HL-60 (cell line): ENCODE measurements around the gene TBX15.

ENCODE experiments used
- DNase-seq, 2 experiments: peaks; one replicate each; pipeline ENCODE4 v3.0.0-alpha.2; 2010 to 2020; ENCODE audit warnings: low read depth in 1 of 2, low spot score in 1 of 2
- H3K27ac ChIP-seq: fragments of 250-450 bp; sonication (Bioruptor Pico); replicated peaks from 2 replicates; pipeline ENCODE4 v1.5.1; 2020; ENCODE audit warnings: mild to moderate bottlenecking, moderate library complexity
- H3K27me3 ChIP-seq: fragments of 250-450 bp; sonication (Bioruptor Pico); 2 replicates; pipeline ENCODE4 v1.5.1; 2021; ENCODE audit warnings: mild to moderate bottlenecking, moderate library complexity; ENCODE audit not compliant: insufficient read depth, poor library complexity, severe bottlenecking
- H3K4me3 ChIP-seq: replicated peaks from 2 replicates; pipeline ENCODE4 v1.5.1; 2011; ENCODE audit warnings: mild to moderate bottlenecking, control low read depth, low read length; ENCODE audit not compliant: insufficient read depth
- CTCF ChIP-seq: IDR thresholded peaks from one replicate; pipeline ENCODE4 v1.5.1; 2011; ENCODE audit warnings: low read length, control low read depth, inconsistent platforms; ENCODE audit not compliant: insufficient read depth
- GABPA ChIP-seq: IDR thresholded peaks from 2 replicates; pipeline ENCODE4 v1.6.1; 2012; ENCODE audit warnings: low read depth
- POLR2AphosphoS5 ChIP-seq: IDR thresholded peaks from 2 replicates; pipeline ENCODE4 v1.6.1; 2012; ENCODE audit warnings: low read depth
- REST ChIP-seq: IDR thresholded peaks from 2 replicates; pipeline ENCODE4 v1.6.1; 2012; ENCODE audit warnings: low read depth; ENCODE audit not compliant: insufficient replicate concordance
- SPI1 ChIP-seq: IDR thresholded peaks from 2 replicates; pipeline ENCODE4 v1.6.1; 2012; ENCODE audit warnings: low read depth, mild to moderate bottlenecking, borderline replicate concordance

TBX15 gene

GRCh38 chr1:119004781-119005180, 16.6 kb upstream of the TBX15 start:
- Histone ChIP-seq H3K27ac (no peak overlapping the region), H3K27me3 (peaks cover 80% of the 10 kb centered on the region), H3K4me3 (no peak overlapping the region)
- no peak for DNase-seq
- no peak for TF ChIP-seq POLR2AphosphoS5
- no peak for TF ChIP-seq GABPA
- no peak for TF ChIP-seq SPI1
- no peak for TF ChIP-seq REST
- TF ChIP-seq CTCF, result no peak

- H3K27ac ChIP-seq, result no peak overlapping the region
- DNase-seq, result no peak
- H3K27me3 ChIP-seq, result peaks cover 81% of the 10 kb centered on the region
- TF ChIP-seq POLR2AphosphoS5, result no peak
- TF ChIP-seq SPI1, result no peak
- no peak for TF ChIP-seq GABPA
- TF ChIP-seq REST, result no peak
- no peak for TF ChIP-seq CTCF
- no peak overlapping the region for H3K4me3 ChIP-seq
These were observed 16.0 kb upstream of the TBX15 start for GRCh38 chr1:119004129-119004527.

- Histone ChIP-seq H3K27ac (no peak overlapping the region), H3K27me3 (peaks cover 81% of the 10 kb centered on the region), H3K4me3 (no peak overlapping the region)
- no peak for DNase-seq
- TF ChIP-seq CTCF (no peak), GABPA (no peak), REST (no peak), POLR2AphosphoS5 (no peak), SPI1 (no peak)
These were observed 15.4 kb upstream of the TBX15 start for GRCh38 chr1:119003413-119004128.
